Esophagus muscularis mucosa (tissue), 3 donors: ENCODE results near the gene EHHADH.

ENCODE experiments used
- CTCF ChIP-seq, 3 experiments: fragments of 200-600 bp in 2 of 3; fragments of 450-650 bp in 1 of 3; sonication (generic) in 2 of 3; IDR thresholded peaks; one replicate each; pipeline ENCODE4 v1.5.1; 2017 to 2019; ENCODE audit warnings: antibody characterized with exemption in 3 of 3, mild to moderate bottlenecking in 2 of 3, moderate library complexity in 1 of 3
- POLR2AphosphoS5 ChIP-seq, 2 donors: sonication (generic); formaldehyde crosslinking; IDR thresholded peaks; one replicate each; pipeline ENCODE4 v1.6.1; 2017; ENCODE audit warnings: antibody characterized with exemption in 2 of 2

- TF ChIP-seq CTCF (IDR thresholded peaks at IDR 0.05): no peak
- no peak for TF ChIP-seq POLR2AphosphoS5 (IDR thresholded peaks at IDR 0.05)
Observed at GRCh38 chr3:185290266-185290665, 36.4 kb upstream of the EHHADH start.
